ENCODE measurements around the gene ECI2.

ECI2 gene, protein sequence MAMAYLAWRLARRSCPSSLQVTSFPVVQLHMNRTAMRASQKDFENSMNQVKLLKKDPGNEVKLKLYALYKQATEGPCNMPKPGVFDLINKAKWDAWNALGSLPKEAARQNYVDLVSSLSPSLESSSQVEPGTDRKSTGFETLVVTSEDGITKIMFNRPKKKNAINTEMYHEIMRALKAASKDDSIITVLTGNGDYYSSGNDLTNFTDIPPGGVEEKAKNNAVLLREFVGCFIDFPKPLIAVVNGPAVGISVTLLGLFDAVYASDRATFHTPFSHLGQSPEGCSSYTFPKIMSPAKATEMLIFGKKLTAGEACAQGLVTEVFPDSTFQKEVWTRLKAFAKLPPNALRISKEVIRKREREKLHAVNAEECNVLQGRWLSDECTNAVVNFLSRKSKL

DNA sequence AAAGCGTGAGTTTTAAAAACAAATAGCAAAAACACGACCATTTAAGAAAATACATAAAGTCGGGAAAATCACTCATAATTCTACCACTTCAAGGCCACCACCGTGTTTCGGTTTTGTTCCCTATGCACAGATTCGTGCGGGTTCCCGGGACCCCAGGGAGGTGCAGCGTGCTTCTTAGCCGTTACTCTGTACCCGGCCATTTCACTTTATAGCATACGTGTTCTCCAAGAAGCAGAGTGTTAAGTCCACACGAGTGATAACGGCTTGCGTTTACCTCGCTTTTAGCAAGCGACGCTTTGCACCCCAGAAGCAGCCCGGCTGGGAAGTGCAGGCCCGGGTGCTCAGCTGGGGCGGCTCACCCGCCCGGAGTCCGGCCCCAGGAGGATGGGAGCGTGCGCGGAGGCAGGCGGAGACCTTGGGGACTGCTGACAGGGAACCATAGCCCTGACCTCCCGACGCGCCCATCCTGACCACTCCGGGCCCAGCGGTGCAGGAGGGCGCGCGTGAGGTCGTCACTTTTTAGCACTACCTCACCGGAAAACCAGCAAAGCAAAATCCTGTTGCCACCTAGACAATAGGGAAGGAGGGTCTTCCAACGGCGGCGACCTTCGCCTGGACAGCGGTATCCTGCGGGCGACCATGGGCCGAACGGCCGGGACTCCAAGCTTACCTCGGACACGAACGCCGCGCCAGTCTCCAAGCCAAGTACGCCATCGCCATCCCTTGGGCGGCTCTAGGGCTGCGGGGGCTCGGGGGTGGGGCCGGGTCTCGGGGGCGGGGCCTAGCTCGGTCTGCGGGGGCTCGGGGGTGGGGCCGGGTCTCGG is at the start of gene ECI2:
TSS of gene ECI2 (minus strand) at position 735 of the 824 bp plus-strand sequence. CDS start at position 720, 15 bp downstream.
- peak in 24 of 58 donors; percentile 33 to 80 (median 68) for DNase-seq

DNA sequence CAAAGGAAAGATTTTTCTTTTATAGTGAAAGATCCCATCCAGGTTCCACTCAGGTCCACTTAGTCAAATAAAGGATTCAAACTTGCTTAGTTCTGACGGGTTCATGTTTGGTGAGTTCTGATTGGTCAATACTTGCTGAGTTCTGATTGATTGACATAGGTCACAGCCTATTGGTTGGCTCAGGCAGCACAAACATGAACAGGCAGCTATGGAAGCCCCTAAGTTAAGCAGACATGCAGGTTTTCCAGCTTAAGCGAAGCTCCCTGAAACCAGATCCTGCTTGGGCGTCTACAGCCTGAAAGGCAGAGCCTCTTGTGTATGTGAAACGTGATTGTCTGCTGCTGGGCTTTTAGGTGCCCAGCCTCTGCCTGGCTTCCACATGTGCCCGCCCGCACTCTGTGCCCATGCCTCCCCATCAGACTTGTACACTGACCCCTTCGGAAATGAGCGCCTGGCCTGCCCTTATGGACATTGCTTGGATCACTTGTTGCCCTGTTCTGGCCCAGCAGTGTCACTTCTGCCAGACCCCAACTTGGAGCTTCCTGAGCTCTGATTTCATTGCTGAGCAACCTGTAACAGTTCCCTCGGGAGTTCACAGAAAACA is 45.4 kb upstream of the ECI2 start:
- no peak for DNase-seq

DNA sequence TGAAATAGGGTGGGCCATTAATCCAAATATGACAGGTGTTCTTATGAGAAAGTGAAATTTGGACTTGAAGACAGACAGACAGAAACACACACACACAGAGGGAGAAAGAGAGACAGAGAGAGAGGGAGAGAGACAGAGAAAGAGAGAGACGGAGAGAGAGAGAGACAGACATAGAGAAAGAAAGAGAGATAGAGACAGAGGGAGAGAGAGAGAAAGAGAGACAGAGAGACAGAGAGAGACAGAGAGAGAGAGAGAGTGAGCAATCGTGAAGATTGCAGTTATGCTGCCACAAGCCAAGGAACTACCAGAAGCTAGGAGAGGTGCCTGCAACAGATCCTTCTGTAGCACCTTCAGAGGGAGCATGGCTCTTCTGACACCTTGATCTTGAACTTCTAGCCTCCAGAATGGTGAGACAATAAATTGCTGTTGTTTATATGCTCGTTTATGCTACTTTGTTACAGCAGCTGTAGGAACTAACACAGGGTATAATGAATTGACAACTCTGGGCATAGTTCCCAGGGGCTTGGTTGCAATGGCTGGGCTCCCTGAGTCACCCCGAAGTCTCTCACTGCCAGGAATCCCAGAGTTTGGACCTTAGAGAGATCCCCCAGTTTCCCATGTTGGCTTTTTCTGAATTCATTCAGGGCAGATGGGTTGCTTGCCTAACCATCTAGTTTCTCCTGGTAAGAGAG is 44.7 kb upstream of the ECI2 start:
- DNase-seq = no peak

DNA sequence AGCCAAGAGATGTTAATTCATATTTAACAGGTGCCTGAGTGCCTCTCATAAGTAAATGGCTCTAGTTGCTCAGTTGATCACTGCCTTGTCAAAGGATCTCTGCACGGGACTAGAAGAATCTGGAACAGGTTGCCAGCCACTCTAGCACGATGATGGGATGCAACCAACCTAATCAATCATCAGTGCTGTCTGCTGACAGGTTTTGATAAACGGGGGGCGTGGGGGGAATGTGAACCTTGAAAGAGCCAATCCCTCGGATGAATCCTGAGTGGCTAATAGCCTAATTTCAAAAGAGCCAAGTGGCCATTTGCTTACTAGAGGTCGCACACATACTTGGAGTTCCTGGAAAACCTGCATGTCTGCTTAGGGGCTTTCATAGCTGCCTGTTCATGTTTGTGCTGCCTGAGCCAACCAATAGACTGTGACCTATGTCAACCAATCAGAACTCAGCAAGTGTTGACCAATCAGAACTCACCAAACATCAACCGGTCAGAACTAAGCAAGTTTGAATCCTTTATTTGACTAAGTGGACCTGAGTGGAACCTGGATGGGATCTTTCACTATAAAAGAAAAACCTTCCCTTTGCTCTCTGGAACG is 43.5 kb upstream of the ECI2 start:
- DNase-seq = no peak

DNA sequence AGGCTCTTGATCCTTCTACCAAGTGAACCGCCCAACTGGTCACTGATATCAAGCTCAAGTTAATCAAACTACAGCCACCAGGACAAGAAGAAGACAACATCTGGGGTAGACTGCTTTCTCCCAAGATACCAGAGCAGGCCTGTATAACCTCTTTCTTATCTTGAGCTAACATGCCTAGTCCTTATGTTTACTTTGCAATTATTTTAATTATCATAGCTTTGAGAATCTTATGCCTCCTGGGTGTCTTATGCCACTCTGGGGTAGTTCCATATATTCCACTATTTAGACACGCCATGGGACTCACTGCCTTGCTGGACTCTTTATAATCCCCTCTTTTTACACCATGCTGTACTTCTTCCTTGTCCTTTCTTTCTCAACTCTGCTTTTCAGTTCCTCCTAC is 41.5 kb upstream of the ECI2 start:
- DNase-seq = no peak

DNA sequence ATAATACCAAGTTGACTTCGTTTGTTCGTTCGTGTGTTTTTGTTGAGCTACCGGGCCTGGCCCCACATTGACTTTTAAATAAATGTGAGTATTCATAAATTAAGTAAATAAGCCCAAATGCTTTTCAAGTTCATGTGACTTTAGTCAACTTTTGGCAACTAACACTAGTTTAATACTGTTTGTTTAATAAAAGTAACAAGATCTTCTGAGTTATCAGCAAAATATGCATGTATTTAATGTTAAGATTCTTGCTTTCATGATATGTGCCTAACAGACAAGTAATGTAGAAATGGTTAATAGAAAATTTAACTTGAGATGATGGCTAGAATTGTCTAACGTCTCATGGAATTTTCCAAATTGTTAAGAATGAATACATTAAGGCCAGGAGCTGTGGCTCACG is 38.7 kb upstream of the ECI2 start:
- no peak for DNase-seq

DNA sequence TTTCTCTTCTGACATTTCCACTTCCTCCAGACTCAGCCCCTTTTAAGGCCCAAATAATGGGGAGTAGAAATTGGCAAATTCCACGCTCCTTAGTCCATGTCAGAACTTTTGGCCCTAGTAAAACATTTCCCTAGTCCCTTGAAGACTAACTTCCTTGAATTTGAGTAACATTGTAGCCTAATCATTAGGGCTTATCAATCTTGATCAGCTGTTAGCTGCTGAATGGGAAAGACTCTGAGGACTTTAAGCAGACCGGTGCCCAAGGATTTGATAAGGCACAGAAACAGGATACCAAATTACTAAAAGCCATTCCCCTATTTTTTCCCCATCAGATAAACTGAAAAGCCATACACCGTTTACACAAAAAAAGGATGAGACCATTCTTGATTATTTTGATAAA is 37.0 kb upstream of the ECI2 start:
- DNase-seq = no peak

DNA sequence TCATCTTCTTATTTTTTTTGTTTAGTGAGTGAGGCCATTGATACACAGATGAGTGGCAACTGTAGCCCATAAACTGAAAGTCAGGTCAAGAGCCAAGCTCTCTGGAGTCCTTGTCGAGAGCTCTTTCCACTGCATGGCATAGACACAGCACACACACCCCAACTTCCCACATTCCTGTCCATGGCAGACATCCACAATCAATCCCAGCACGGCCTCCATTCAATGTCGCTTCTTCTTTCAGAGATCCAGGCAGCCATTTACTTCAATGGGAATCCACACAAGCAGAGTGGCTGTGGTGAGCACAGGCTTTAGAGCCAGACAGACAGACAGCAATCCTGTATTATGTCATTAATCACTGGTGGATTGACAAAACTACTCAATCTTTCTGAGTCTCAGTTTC is 34.9 kb upstream of the ECI2 start:
- DNase-seq = no peak

DNA sequence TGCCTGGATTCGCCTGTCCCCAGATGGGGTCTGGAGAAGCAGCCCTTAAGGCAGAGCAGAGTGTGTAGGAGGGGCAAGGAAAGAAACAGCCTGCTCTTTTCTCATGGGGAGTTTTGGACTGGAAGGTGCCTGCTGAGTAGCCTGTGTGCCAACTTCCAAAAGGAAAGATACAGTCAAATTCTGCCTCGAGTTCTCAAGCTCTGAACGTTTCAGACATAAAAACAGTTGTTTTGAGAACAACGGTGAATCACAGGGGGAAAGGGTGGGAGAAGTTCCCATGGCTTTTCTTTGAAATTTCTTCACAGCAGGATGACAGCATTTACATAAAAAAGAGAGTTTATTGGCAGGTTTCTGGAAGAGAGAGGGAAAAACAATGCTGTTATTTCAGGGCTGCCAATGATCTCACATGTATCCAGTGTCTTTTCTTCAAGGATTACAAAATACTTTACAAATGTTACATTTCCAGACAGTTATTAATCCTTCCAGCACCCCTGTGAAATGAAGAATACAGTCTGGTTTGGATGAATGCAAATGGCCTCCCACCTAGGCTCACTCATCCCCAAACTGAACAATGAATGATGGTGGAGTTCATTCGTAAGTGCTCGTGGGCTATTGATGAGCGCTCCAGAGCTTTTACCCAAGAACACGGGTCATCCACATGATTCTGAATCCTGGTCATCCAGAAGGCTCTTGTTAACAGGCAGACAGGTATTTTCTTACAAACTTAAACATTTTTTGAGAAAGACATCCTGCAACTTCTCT is 33.8 kb upstream of the ECI2 start:
- peak in 11 of 58 donors; percentile 5 to 56 (median 14) for DNase-seq

DNA sequence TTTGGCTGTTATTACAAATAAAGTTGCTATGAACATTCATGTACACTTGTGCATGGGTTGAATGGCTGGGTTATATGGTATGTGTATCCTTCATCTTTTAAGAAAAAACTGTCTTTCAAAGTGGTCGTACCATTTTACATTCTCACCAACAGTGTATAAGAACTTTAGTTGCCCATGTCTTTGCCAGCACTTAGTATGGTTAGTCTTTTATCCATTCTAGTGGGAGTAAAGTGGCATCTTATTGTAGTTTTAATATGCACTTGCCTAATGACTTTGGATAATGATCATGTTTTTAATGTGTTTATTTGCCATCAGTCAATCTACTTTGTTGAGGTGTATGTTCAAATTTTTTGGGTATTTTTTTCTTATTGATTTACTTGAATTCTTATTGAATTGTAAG is 32.5 kb upstream of the ECI2 start:
- DNase-seq = no peak

DNA sequence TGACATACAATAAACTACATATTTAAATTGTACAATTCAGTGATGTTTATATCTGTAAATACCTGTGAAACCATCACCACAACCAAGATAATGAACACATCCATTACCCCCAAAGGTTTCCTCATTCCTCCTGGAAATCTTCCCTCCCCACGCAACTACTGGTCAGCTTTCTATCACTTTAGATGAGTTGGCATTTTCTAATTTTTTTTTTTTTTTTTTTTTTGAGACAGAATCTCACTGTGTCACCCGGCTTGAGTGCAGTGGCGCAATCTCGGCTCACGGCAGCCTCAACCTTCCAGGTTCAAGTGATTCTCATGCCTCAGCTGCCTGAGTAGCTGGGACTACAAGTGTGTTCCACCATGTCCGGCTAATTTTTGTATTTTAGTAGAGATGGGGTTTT is 31.7 kb upstream of the ECI2 start:
- no peak for DNase-seq

DNA sequence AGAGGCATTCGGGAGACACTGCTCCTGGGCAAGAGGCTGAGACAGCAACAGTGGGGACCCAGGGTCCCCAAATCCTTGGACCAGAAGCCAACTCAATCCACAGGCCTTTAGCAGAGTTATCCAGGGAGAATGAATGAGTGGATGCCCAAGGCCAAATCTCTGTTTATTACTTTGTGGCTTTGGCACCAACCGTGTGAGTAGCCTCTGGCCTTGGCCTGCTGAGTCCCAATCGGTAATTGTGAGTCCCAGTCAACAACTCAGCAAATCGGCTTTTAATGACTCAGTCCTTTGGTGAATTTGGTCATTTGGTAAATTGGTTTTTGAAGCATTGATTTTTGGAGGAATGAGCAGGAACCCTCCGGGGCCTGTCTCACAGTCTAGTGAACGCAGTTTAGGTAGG is 29.1 kb upstream of the ECI2 start:
- no peak for DNase-seq

DNA sequence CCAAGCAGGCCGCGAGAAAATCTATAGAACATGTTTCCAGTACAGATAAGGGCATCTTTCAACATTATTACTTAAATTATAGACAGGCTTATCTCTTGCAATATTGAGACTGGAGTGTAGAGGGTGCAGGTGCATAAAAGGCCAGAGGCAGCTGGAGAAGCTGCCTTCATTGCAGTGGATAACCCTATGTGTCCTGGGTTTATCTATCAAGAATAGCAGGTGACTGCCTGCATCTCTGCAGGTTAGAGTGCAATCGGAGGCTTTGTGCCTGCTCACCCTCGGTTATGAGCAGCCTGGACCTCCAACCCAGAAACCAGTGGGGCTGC is 28.7 kb upstream of the ECI2 start:
- no peak for DNase-seq

DNA sequence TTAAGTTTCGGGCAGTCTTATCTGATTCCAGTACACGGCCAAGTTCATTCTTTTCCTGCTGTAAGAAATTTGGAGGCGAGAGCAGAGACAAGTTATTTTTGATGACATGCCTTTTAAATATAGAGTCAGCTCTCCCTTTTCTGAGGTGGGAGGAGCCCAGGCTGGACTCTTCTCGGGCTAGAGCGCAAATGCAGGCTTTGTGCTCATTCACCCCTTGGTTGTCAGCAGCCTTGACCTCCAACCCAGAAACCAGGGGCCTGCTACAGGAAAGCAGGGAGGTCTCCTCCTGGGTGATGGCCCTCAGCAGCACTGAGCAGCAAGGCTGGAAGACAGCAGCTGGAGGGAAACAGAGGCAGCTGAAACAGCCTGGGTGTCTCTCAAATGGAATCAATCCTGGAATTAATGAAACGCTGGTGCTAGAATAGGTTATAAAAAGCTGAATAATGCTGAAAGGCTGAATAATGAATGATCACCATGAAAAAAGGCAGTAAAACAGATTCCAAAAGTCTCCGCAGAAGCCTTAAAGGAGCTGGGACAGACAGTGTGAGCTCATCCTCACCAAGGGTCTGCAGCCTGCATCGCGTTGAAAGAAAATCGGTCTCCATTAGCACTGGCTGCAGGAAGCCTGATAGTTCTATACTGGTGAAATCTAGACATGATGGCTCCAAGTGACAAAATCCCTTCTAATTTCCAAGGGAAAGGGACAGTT is 28.2 kb upstream of the ECI2 start:
- DNase-seq = no peak

DNA sequence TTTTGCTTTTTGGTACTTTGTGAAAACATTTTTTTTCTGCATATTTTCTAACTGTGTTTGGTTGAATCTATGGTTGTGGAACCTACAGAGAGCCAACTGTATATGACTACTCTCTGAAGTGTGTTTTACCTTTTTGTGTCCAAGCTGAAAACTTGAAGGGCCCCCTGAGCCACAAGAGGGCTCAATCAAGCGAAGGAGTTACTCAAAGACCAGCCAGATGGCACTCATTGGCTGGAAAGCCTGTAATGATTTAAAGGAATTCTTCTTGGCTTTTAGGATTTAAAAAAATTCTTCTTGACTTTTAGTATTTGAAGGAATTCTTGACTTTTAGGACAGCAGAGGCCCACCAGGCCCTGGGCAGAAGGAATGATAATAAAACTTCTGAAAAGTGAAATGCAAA is 27.0 kb upstream of the ECI2 start:
- no peak for DNase-seq

DNA sequence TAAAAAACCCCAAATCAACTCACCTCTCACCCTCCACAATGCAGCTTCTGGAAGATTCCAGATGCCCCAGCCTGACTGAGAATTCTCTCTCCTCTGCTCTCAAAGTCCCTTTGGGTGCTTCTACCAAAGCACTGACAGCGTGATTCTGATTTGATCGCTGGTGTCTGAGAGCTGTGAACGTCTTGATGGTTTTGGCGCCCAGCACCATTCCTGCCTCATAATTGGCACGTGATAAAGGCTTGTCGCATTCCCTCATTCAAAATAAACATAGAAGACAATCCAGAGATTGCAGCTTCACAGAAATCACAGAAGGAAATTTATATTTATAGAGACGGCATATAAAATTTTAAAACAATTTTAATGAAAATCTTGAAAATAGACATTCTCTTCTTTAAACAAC is 24.1 kb upstream of the ECI2 start:
- no peak for DNase-seq

DNA sequence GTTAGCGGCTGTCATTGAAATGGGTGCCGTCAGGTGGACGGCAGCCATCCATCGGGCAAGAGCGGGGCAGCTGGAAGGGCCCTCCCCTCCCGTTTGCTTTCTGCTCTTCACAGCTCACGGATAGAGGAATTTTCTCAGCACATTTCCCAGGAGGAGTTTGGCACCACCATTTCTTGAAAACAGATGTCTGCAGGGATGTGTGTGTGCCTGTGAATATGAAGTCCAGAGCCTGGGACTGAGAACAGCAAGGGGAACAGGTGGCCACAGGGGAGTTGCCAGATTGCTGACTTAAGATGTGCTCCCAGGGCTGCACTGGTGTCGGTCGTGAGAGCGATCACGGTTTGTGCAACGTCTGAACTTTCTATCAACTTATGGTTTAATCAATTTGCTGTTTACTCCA is 22.1 kb upstream of the ECI2 start:
- DNase-seq = peak in 8 of 58 donors; percentile 15 to 36 (median 30)

DNA sequence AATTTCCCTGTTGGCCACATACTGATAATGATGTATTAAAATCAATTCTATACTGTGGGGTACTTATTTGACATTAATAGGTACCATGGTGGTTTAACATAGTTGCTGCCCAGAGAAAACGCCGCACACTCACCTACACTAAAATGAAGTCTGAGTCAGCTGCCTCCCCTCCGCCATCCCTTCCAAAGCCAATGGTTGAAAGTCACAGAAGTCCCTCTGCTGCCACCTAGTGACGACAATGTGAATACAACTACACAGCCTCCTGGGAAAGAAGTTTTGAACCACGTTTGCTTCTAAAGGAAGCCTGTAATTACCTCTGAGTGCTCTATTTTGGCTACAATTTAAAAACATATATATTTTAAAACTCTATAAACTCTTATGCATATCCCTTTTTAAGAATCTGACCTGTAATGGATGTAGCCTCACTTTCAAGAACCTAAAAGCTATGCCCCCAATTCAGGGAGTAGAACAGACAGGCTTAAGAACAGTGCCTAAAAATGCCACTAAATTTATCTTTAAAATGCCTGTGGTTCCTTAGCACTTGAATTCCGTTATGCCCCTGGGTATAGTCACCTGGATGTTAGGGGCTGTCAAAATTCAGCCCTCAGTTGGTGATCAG is 20.6 kb upstream of the ECI2 start:
- peak in 52 of 58 donors; percentile 12 to 81 (median 52) for DNase-seq

DNA sequence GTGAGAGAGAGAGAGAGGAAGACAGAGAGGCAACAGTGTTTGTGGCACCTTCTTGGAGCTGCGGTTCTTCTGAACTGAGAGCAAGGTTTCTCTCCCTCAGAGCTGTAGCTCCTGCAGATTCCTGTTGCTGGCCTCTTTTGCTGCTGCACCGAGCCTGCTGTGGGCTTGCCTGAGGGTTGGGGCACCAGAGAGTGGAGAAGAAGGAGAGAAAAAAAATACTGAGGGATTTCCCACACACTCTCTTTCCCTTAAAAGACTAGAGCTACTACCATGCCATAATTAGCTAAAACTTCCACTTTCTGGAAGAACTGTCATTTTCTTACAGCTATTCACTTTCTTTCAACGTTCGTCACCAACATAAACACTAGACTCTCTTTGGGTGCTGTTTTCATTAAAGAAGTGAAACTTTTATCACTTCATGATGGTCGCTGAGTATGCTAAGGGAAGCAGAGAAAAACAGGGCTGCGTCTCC is 18.2 kb upstream of the ECI2 start:
- DNase-seq = no peak
